ENCODE results near the gene GAB1.
"Not testable (repeated sequence)": the region's sequence is repeated elsewhere in the genome, so short reads cannot be mapped to it uniquely, and the experiment has no call there.

The GAB1 gene

GRCh38 chr4:143347484-143348111 is 10.9 kb downstream of the GAB1 start:
- no peak for DNase-seq
- Histone ChIP-seq H3K36me3 (ENCODE audit: control insufficient read depth, insufficient read depth, low read length) (no peaks in the 10 kb centered on the region), H3K4me1 (ENCODE audit: control insufficient read depth, insufficient read depth, low read length, poor library complexity, severe bottlenecking) (no peaks in the 10 kb centered on the region), H3K27me3 (replicated peaks; ENCODE audit: control insufficient read depth, insufficient read depth, low read length, poor library complexity, severe bottlenecking) (no peaks in the 10 kb centered on the region), H3K27ac (ENCODE audit: insufficient read depth, low read length, poor library complexity, severe bottlenecking) (no peak overlapping the region), H3K4me3 (ENCODE audit: insufficient read depth, low read depth, low read length, poor library complexity, severe bottlenecking) (no peak overlapping the region), H3K9me3 (ENCODE audit: control insufficient read depth, low read length) (no peaks in the 10 kb centered on the region)

- DNase-seq = no peak
- Histone ChIP-seq H3K9me3 (ENCODE audit: control insufficient read depth, low read length) (no peaks in the 10 kb centered on the region), H3K4me1 (ENCODE audit: control insufficient read depth, insufficient read depth, low read length, poor library complexity, severe bottlenecking) (no peaks in the 10 kb centered on the region), H3K36me3 (ENCODE audit: control insufficient read depth, insufficient read depth, low read length) (no peaks in the 10 kb centered on the region), H3K4me3 (ENCODE audit: insufficient read depth, low read depth, low read length, poor library complexity, severe bottlenecking) (no peak overlapping the region), H3K27me3 (replicated peaks; ENCODE audit: control insufficient read depth, insufficient read depth, low read length, poor library complexity, severe bottlenecking) (no peaks in the 10 kb centered on the region), H3K27ac (ENCODE audit: insufficient read depth, low read length, poor library complexity, severe bottlenecking) (no peak overlapping the region)
These were observed 11.8 kb downstream of the GAB1 start for GRCh38 chr4:143348233-143349077.

GRCh38 chr4:143349858-143350527 is 13.3 kb downstream of the GAB1 start:
- not testable (repeated sequence) for H3K27ac ChIP-seq (ENCODE audit: insufficient read depth, low read length, poor library complexity, severe bottlenecking); H3K4me1 ChIP-seq (ENCODE audit: control insufficient read depth, insufficient read depth, low read length, poor library complexity, severe bottlenecking); DNase-seq; H3K27me3 ChIP-seq (replicated peaks; ENCODE audit: control insufficient read depth, insufficient read depth, low read length, poor library complexity, severe bottlenecking); H3K36me3 ChIP-seq (ENCODE audit: control insufficient read depth, insufficient read depth, low read length); H3K9me3 ChIP-seq (ENCODE audit: control insufficient read depth, low read length); H3K4me3 ChIP-seq (ENCODE audit: insufficient read depth, low read depth, low read length, poor library complexity, severe bottlenecking)

- H3K27me3 ChIP-seq (replicated peaks; ENCODE audit: control insufficient read depth, insufficient read depth, low read length, poor library complexity, severe bottlenecking) = no peaks in the 10 kb centered on the region
- no peak for DNase-seq
- no peaks in the 10 kb centered on the region for H3K9me3 ChIP-seq (ENCODE audit: control insufficient read depth, low read length)
- H3K27ac ChIP-seq (ENCODE audit: insufficient read depth, low read length, poor library complexity, severe bottlenecking) = no peak overlapping the region
- H3K4me3 ChIP-seq (ENCODE audit: insufficient read depth, low read depth, low read length, poor library complexity, severe bottlenecking) = no peak overlapping the region
- H3K36me3 ChIP-seq (ENCODE audit: control insufficient read depth, insufficient read depth, low read length) = no peaks in the 10 kb centered on the region
- H3K4me1 ChIP-seq (ENCODE audit: control insufficient read depth, insufficient read depth, low read length, poor library complexity, severe bottlenecking) = no peaks in the 10 kb centered on the region
These were observed 14.5 kb downstream of the GAB1 start for GRCh38 chr4:143351149-143351691.

GRCh38 chr4:143351774-143352451 is 15.2 kb downstream of the GAB1 start:
- no peaks in the 10 kb centered on the region for H3K27me3 ChIP-seq (replicated peaks; ENCODE audit: control insufficient read depth, insufficient read depth, low read length, poor library complexity, severe bottlenecking)
- H3K27ac ChIP-seq (ENCODE audit: insufficient read depth, low read length, poor library complexity, severe bottlenecking) = no peak overlapping the region
- DNase-seq = no peak
- no peaks in the 10 kb centered on the region for H3K36me3 ChIP-seq (ENCODE audit: control insufficient read depth, insufficient read depth, low read length)
- H3K4me3 ChIP-seq (ENCODE audit: insufficient read depth, low read depth, low read length, poor library complexity, severe bottlenecking) = no peak overlapping the region
- no peaks in the 10 kb centered on the region for H3K4me1 ChIP-seq (ENCODE audit: control insufficient read depth, insufficient read depth, low read length, poor library complexity, severe bottlenecking)
- no peaks in the 10 kb centered on the region for H3K9me3 ChIP-seq (ENCODE audit: control insufficient read depth, low read length)

- no peaks in the 10 kb centered on the region for H3K27me3 ChIP-seq (replicated peaks; ENCODE audit: control insufficient read depth, insufficient read depth, low read length, poor library complexity, severe bottlenecking)
- no peak overlapping the region for H3K4me3 ChIP-seq (ENCODE audit: insufficient read depth, low read depth, low read length, poor library complexity, severe bottlenecking)
- no peaks in the 10 kb centered on the region for H3K36me3 ChIP-seq (ENCODE audit: control insufficient read depth, insufficient read depth, low read length)
- H3K9me3 ChIP-seq (ENCODE audit: control insufficient read depth, low read length) = no peaks in the 10 kb centered on the region
- H3K4me1 ChIP-seq (ENCODE audit: control insufficient read depth, insufficient read depth, low read length, poor library complexity, severe bottlenecking) = no peaks in the 10 kb centered on the region
- DNase-seq = no peak
- no peak overlapping the region for H3K27ac ChIP-seq (ENCODE audit: insufficient read depth, low read length, poor library complexity, severe bottlenecking)
These were observed 16.0 kb downstream of the GAB1 start for GRCh38 chr4:143352720-143353119.

- no peak for DNase-seq
- no peak overlapping the region for H3K27ac ChIP-seq (ENCODE audit: insufficient read depth, low read length, poor library complexity, severe bottlenecking)
These were observed 17.1 kb downstream of the GAB1 start for GRCh38 chr4:143353797-143354196.

GRCh38 chr4:143354990-143355389 is 18.3 kb downstream of the GAB1 start:
- no peaks in the 10 kb centered on the region for H3K27me3 ChIP-seq (replicated peaks; ENCODE audit: control insufficient read depth, insufficient read depth, low read length, poor library complexity, severe bottlenecking)

More at GRCh38 chr4:143353797-143354196, 17.1 kb downstream of the GAB1 start:
- Histone ChIP-seq H3K4me1 (ENCODE audit: control insufficient read depth, insufficient read depth, low read length, poor library complexity, severe bottlenecking) (no peaks in the 10 kb centered on the region), H3K27me3 (replicated peaks; ENCODE audit: control insufficient read depth, insufficient read depth, low read length, poor library complexity, severe bottlenecking) (no peaks in the 10 kb centered on the region), H3K9me3 (ENCODE audit: control insufficient read depth, low read length) (no peaks in the 10 kb centered on the region), H3K36me3 (ENCODE audit: control insufficient read depth, insufficient read depth, low read length) (no peaks in the 10 kb centered on the region), H3K4me3 (ENCODE audit: insufficient read depth, low read depth, low read length, poor library complexity, severe bottlenecking) (no peak overlapping the region)

GRCh38 chr4:143355540-143356217 is 19.0 kb downstream of the GAB1 start:
- no peaks in the 10 kb centered on the region for H3K4me1 ChIP-seq (ENCODE audit: control insufficient read depth, insufficient read depth, low read length, poor library complexity, severe bottlenecking)
- H3K9me3 ChIP-seq (ENCODE audit: control insufficient read depth, low read length) = no peaks in the 10 kb centered on the region
- H3K4me3 ChIP-seq (ENCODE audit: insufficient read depth, low read depth, low read length, poor library complexity, severe bottlenecking) = no peak overlapping the region
- no peak for DNase-seq
- no peak overlapping the region for H3K27ac ChIP-seq (ENCODE audit: insufficient read depth, low read length, poor library complexity, severe bottlenecking)
- H3K36me3 ChIP-seq (ENCODE audit: control insufficient read depth, insufficient read depth, low read length) = no peaks in the 10 kb centered on the region
- H3K27me3 ChIP-seq (replicated peaks; ENCODE audit: control insufficient read depth, insufficient read depth, low read length, poor library complexity, severe bottlenecking) = no peaks in the 10 kb centered on the region

More at GRCh38 chr4:143354990-143355389, 18.3 kb downstream of the GAB1 start:
- H3K4me1 ChIP-seq (ENCODE audit: control insufficient read depth, insufficient read depth, low read length, poor library complexity, severe bottlenecking) = no peaks in the 10 kb centered on the region
- no peak overlapping the region for H3K27ac ChIP-seq (ENCODE audit: insufficient read depth, low read length, poor library complexity, severe bottlenecking)
- DNase-seq = no peak
- H3K36me3 ChIP-seq (ENCODE audit: control insufficient read depth, insufficient read depth, low read length) = no peaks in the 10 kb centered on the region
- H3K4me3 ChIP-seq (ENCODE audit: insufficient read depth, low read depth, low read length, poor library complexity, severe bottlenecking) = no peak overlapping the region
- no peaks in the 10 kb centered on the region for H3K9me3 ChIP-seq (ENCODE audit: control insufficient read depth, low read length)
